HCT116 (cell line): ENCODE results near the gene PREX1.

ENCODE experiments used
- CTCF ChIP-seq, 3 experiments: fragments of 200-600 bp in 1 of 3; sonication (generic) in 1 of 3; IDR thresholded peaks in 2 of 3; conservative IDR thresholded peaks in 1 of 3; 2 replicates each; pipeline ENCODE4 v1.5.1; 2012 to 2017; ENCODE audit warnings: low read depth in 2 of 3, low read length in 2 of 3, antibody characterized with exemption in 1 of 3, borderline replicate concordance in 1 of 3, control low read depth in 1 of 3, mild to moderate bottlenecking in 1 of 3, mixed read lengths in 1 of 3, mixed run types in 1 of 3, moderate library complexity in 1 of 3; ENCODE audit not compliant: insufficient read depth in 1 of 3
- EGR1 ChIP-seq: IDR thresholded peaks from 2 replicates; pipeline ENCODE4 v1.6.1; 2012; ENCODE audit warnings: low read depth
- JUND ChIP-seq: IDR thresholded peaks from 2 replicates; pipeline ENCODE4 v1.6.1; 2012
- POLR2A ChIP-seq: IDR thresholded peaks from 2 replicates; pipeline ENCODE4 v1.7.0; 2011; ENCODE audit warnings: borderline replicate concordance; ENCODE audit not compliant: insufficient read depth, insufficient read length; ENCODE audit errors: extremely low read depth
- POLR2AphosphoS5 ChIP-seq: IDR thresholded peaks from 2 replicates; pipeline ENCODE4 v1.6.1; 2011; ENCODE audit warnings: mild to moderate bottlenecking, low read depth, low read length, moderate library complexity
- RAD21 ChIP-seq: IDR thresholded peaks from 2 replicates; pipeline ENCODE4 v1.6.1; 2012; ENCODE audit warnings: low read depth, mild to moderate bottlenecking
- REST ChIP-seq: IDR thresholded peaks from 2 replicates; pipeline ENCODE4 v1.6.1; 2012; ENCODE audit warnings: low read depth
- ZBTB33 ChIP-seq: IDR thresholded peaks from 2 replicates; pipeline ENCODE4 v1.6.1; 2011; ENCODE audit warnings: mild to moderate bottlenecking, low read length, moderate library complexity; ENCODE audit not compliant: insufficient replicate concordance; ENCODE audit errors: extremely low read depth
- TF ChIP-seq, protein P1 (sequence below): IDR thresholded peaks from 2 replicates; pipeline ENCODE4 v1.6.1; 2012

DNA sequence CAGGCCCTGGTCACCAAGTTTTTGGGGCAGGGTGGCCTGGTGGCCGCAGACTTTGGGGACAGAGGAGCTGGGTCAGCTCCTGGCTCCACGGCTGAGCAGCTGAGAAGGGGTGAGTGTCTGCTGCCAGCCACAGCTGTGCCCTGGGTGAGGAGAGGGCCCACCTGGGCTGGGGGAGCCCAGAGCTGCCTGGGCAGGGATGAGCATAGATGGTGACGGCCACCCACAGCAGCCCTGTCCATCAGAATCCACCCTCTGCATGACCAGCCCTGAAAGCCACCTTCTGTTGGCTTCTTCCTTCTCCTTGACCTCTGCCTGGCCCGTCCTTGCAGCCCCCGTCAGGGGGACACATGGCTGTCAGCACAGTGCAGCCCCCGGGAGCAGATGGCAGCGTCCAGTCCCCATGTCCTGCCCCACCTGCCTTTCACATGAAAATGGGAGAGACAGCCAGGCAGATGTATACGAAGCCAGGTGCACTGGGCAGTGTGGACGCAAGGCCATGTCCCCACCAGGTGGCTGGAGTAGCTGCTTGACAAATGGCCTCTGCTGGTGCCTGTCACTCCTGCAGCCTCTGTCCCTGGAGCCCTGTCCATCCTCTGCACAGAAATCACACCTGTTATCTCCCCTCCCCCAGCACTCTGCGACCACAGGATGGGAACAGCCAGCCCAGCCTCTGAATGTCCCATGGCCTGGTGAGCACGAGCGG is 220.8 kb downstream of the PREX1 start:
- no peak for TF ChIP-seq CTCF (IDR thresholded peaks at IDR 0.05 in 2 of 3, conservative IDR thresholded peaks at IDR 0.05 in 1 of 3; ENCODE audit: borderline replicate concordance in 1 of 3, insufficient read depth in 1 of 3, low read depth in 2 of 3, low read length in 2 of 3)
- TF ChIP-seq POLR2AphosphoS5, result no peak
- TF ChIP-seq POLR2A, result no peak
- no peak for TF ChIP-seq EGR1
- no peak for TF ChIP-seq JUND
- TF ChIP-seq REST, result no peak
- TF ChIP-seq ZBTB33, result no peak
- TF ChIP-seq, protein P1, sequence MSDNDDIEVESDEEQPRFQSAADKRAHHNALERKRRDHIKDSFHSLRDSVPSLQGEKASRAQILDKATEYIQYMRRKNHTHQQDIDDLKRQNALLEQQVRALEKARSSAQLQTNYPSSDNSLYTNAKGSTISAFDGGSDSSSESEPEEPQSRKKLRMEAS, result no peak
- TF ChIP-seq RAD21, result no peak
